Prostate gland (tissue), 2 donors: ENCODE measurements around the gene PAPPA2.
"Not testable (repeated sequence)": the region's sequence is repeated elsewhere in the genome, so short reads cannot be mapped to it uniquely, and the experiment has no call there.

ENCODE experiments used
- CTCF ChIP-seq, 4 experiments: fragments of 200-600 bp in 2 of 4; fragments of 450-650 bp in 2 of 4; sonication (generic) in 2 of 4; IDR thresholded peaks; 1 replicate in 3 of 4; 2 replicates in 1 of 4; pipeline ENCODE4 v1.5.1; 2016 to 2019; ENCODE audit warnings: antibody characterized with exemption in 4 of 4, mild to moderate bottlenecking in 2 of 4, moderate library complexity in 2 of 4
- POLR2A ChIP-seq: fragments of 450-650 bp; IDR thresholded peaks from one replicate; pipeline ENCODE4 v1.6.1; 2016; ENCODE audit warnings: antibody characterized with exemption, mild to moderate bottlenecking

- TF ChIP-seq CTCF (IDR thresholded peaks at IDR 0.05); POLR2A: not testable (repeated sequence)
Measured at GRCh38 chr1:176561761-176562160, 98.8 kb downstream of the PAPPA2 start.
